COLO668 (cell line): ENCODE results near the gene ZBTB46.

ENCODE experiments used
- DNase-seq: peaks from one replicate; lab custom pipeline; 2025; ENCODE audit not compliant: unreplicated experiment; lab: John Stamatoyannopoulos, UW

The ZBTB46 gene

GRCh38 chr20:63768591-63769515 is 62.2 kb downstream of the ZBTB46 start:
- DNase-seq, result no peak

GRCh38 chr20:63767886-63768285 is 63.2 kb downstream of the ZBTB46 start:
- no peak for DNase-seq

GRCh38 chr20:63767456-63767855 is 63.6 kb downstream of the ZBTB46 start:
- no peak for DNase-seq

- DNase-seq, result no peak
Measured at GRCh38 chr20:63766695-63767426, 64.2 kb downstream of the ZBTB46 start.

GRCh38 chr20:63765902-63766301 is 65.2 kb downstream of the ZBTB46 start:
- no peak for DNase-seq

GRCh38 chr20:63765082-63765873 is 65.8 kb downstream of the ZBTB46 start:
- DNase-seq, result no peak

GRCh38 chr20:63759377-63759901 is 71.6 kb downstream of the ZBTB46 start:
- DNase-seq, result no peak

- no peak for DNase-seq
Measured at GRCh38 chr20:63758152-63758551, 72.9 kb downstream of the ZBTB46 start.

- no peak for DNase-seq
Measured at GRCh38 chr20:63756648-63756991, 74.4 kb downstream of the ZBTB46 start.

GRCh38 chr20:63755933-63756647 is 75.0 kb downstream of the ZBTB46 start:
- DNase-seq, result no peak

GRCh38 chr20:63754008-63754407 is 77.1 kb downstream of the ZBTB46 start:
- DNase-seq, result no peak

GRCh38 chr20:63753381-63753780 is 77.7 kb downstream of the ZBTB46 start:
- DNase-seq, result no peak

- DNase-seq, result no peak
Measured at GRCh38 chr20:63752411-63753101, 78.5 kb downstream of the ZBTB46 start.

GRCh38 chr20:63751471-63752271 is 79.4 kb downstream of the ZBTB46 start:
- DNase-seq, result no peak

- DNase-seq, result no peak
Measured at GRCh38 chr20:63750807-63751470, 80.1 kb downstream of the ZBTB46 start.

- DNase-seq, result no peak
Measured at GRCh38 chr20:63749597-63750508, 81.2 kb downstream of the ZBTB46 start.

GRCh38 chr20:63748934-63749270 is 82.2 kb downstream of the ZBTB46 start:
- DNase-seq, result no peak
